ENCODE data around the gene AIFM3.

DNA sequence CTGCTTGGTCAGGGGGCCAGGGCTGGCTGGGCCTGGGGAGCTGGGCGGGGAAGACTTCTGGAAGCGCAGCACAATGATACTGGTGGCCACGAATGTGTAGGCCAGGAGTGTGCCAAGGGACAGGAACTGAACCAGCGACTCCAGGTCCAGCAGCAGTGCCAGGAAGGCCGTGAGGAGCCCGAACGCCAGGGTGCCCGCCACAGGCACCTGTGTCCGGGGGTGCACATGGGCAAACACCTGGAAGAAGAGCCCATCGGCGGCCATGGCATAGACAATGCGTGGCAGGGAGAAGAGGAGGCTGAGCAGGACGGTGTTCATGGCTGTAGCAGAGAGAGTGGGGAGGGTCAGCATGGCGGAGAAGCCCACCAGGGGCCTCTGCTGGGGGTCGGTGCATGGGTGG is 63.0 kb downstream of the AIFM3 start:
- TF ChIP-seq, protein P1, sequence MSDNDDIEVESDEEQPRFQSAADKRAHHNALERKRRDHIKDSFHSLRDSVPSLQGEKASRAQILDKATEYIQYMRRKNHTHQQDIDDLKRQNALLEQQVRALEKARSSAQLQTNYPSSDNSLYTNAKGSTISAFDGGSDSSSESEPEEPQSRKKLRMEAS (IDR thresholded peaks at IDR 0.05; ENCODE audit: insufficient read depth, insufficient read length) = no peak
- TF ChIP-seq, protein P2, sequence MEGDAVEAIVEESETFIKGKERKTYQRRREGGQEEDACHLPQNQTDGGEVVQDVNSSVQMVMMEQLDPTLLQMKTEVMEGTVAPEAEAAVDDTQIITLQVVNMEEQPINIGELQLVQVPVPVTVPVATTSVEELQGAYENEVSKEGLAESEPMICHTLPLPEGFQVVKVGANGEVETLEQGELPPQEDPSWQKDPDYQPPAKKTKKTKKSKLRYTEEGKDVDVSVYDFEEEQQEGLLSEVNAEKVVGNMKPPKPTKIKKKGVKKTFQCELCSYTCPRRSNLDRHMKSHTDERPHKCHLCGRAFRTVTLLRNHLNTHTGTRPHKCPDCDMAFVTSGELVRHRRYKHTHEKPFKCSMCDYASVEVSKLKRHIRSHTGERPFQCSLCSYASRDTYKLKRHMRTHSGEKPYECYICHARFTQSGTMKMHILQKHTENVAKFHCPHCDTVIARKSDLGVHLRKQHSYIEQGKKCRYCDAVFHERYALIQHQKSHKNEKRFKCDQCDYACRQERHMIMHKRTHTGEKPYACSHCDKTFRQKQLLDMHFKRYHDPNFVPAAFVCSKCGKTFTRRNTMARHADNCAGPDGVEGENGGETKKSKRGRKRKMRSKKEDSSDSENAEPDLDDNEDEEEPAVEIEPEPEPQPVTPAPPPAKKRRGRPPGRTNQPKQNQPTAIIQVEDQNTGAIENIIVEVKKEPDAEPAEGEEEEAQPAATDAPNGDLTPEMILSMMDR (IDR thresholded peaks at IDR 0.05; ENCODE audit: extremely low read depth in 1 of 2, insufficient read depth in 1 of 2, low read depth in 1 of 2, low read length in 2 of 2) = no peak
- TF ChIP-seq EZH2 (IDR thresholded peaks at IDR 0.05; ENCODE audit: borderline replicate concordance, low read depth, low read length, severe bottlenecking) (no peak), FOS (IDR thresholded peaks at IDR 0.05; ENCODE audit: borderline replicate concordance, insufficient read depth, low read length) (no peak), POLR2A (IDR thresholded peaks at IDR 0.05; ENCODE audit: low read depth, low read length) (no peak)

Data from endothelial cell of umbilical vein (primary cell).